Mesenchymal stem cell (in vitro differentiated cells and primary cell): ENCODE measurements around the gene USP11.

Experiments
- DNase-seq: peaks from one replicate; pipeline ENCODE4 v3.0.0-alpha.2; 2013
- H2AFZ ChIP-seq: one replicate; pipeline ENCODE4 v1.6.1; 2013; ENCODE audit warnings: low read depth, mild to moderate bottlenecking, control low read depth, inconsistent platforms, low read length, moderate library complexity
- H2AK5ac ChIP-seq: 2 replicates; pipeline ENCODE4 v1.6.1; 2013; ENCODE audit warnings: low read length, moderate library complexity, mild to moderate bottlenecking, inconsistent platforms; ENCODE audit not compliant: severe bottlenecking
- H2BK120ac ChIP-seq: one replicate; pipeline ENCODE4 v1.6.1; 2013; ENCODE audit warnings: low read depth, mild to moderate bottlenecking, inconsistent platforms, low read length, moderate library complexity
- H2BK12ac ChIP-seq, 2 experiments: one replicate each; pipeline ENCODE4 v1.6.1; 2013; ENCODE audit warnings: inconsistent platforms in 2 of 2, low read length in 2 of 2, mild to moderate bottlenecking in 2 of 2, moderate library complexity in 2 of 2, control low read depth in 1 of 2
- H2BK15ac ChIP-seq: one replicate; pipeline ENCODE4 v1.6.1; 2013; ENCODE audit warnings: mild to moderate bottlenecking, low read depth, inconsistent platforms; ENCODE audit not compliant: poor library complexity, severe bottlenecking
- H2BK5ac ChIP-seq: 2 replicates; pipeline ENCODE4 v1.6.1; 2013; ENCODE audit warnings: low read depth, mild to moderate bottlenecking, low read length, control low read depth, inconsistent platforms; ENCODE audit not compliant: poor library complexity, severe bottlenecking
- H3K14ac ChIP-seq, 2 experiments: one replicate each; pipeline ENCODE4 v1.6.1; 2013; ENCODE audit warnings: inconsistent platforms in 2 of 2, low read length in 2 of 2, control low read depth in 1 of 2, mild to moderate bottlenecking in 1 of 2, moderate library complexity in 1 of 2
- H3K18ac ChIP-seq, 2 experiments: one replicate each; pipeline ENCODE4 v1.6.1; 2013; ENCODE audit warnings: inconsistent platforms in 2 of 2, low read length in 2 of 2, control low read depth in 1 of 2, low read depth in 1 of 2, mild to moderate bottlenecking in 1 of 2
- H3K23ac ChIP-seq, 2 experiments: one replicate each; pipeline ENCODE4 v1.6.1; 2013; ENCODE audit warnings: inconsistent platforms in 2 of 2, low read length in 2 of 2, mild to moderate bottlenecking in 2 of 2, moderate library complexity in 2 of 2, control low read depth in 1 of 2
- H3K27ac ChIP-seq: 2 replicates; pipeline ENCODE4 v1.5.1; 2013; ENCODE audit warnings: mild to moderate bottlenecking, moderate library complexity, low read length, control low read depth, inconsistent platforms; ENCODE audit not compliant: poor library complexity, severe bottlenecking
- H3K27me3 ChIP-seq, 2 experiments: 2 replicates each; pipeline versions ENCODE4 v1.6.1 to v1.7.0; 2013; ENCODE audit warnings: low read length in 2 of 2, mild to moderate bottlenecking in 2 of 2, moderate library complexity in 2 of 2, control low read depth in 1 of 2, inconsistent platforms in 1 of 2; ENCODE audit not compliant: control insufficient read depth in 1 of 2, insufficient read depth in 1 of 2
- H3K36me3 ChIP-seq, 2 experiments: 2 replicates each; pipeline versions ENCODE4 v1.6.1 to v1.7.0; 2013; ENCODE audit warnings: low read length in 2 of 2, control low read depth in 1 of 2, inconsistent platforms in 1 of 2, low read depth in 1 of 2, mild to moderate bottlenecking in 1 of 2; ENCODE audit not compliant: insufficient read depth in 2 of 2, control insufficient read depth in 1 of 2
- H3K4ac ChIP-seq, 2 experiments: one replicate each; pipeline ENCODE4 v1.6.1; 2013; ENCODE audit warnings: inconsistent platforms in 2 of 2, low read length in 2 of 2, mild to moderate bottlenecking in 2 of 2, moderate library complexity in 2 of 2, control low read depth in 1 of 2, low read depth in 1 of 2
- H3K4me1 ChIP-seq: 2 replicates; pipeline ENCODE4 v1.6.1; 2013; ENCODE audit warnings: low read depth, low read length, control low read depth; ENCODE audit not compliant: control insufficient read depth, insufficient read depth
- H3K4me2 ChIP-seq: 2 replicates; pipeline ENCODE4 v1.6.1; 2013; ENCODE audit warnings: low read length, mild to moderate bottlenecking, inconsistent platforms; ENCODE audit not compliant: poor library complexity, severe bottlenecking
- H3K4me3 ChIP-seq, 2 experiments: 2 replicates each; pipeline versions ENCODE4 v1.5.1 to v1.7.0; 2013; ENCODE audit warnings: low read length in 2 of 2, mild to moderate bottlenecking in 2 of 2, control low read depth in 1 of 2, low read depth in 1 of 2; ENCODE audit not compliant: insufficient read depth in 1 of 2
- H3K79me1 ChIP-seq: replicated peaks from 2 replicates; pipeline ENCODE4 v1.6.1; 2013; ENCODE audit warnings: mild to moderate bottlenecking, control low read depth, low read length, inconsistent platforms; ENCODE audit not compliant: poor library complexity, severe bottlenecking
- H3K9ac ChIP-seq: 2 replicates; pipeline ENCODE4 v1.7.0; 2013; ENCODE audit warnings: mild to moderate bottlenecking, low read length, moderate library complexity
- H3K9me3 ChIP-seq: 2 replicates; pipeline ENCODE4 v1.7.0; 2013; ENCODE audit warnings: mild to moderate bottlenecking, low read length; ENCODE audit not compliant: control insufficient read depth
- H4K8ac ChIP-seq: one replicate; pipeline ENCODE4 v1.6.1; 2013; ENCODE audit warnings: inconsistent platforms, mild to moderate bottlenecking, low read length, moderate library complexity
- H4K91ac ChIP-seq: one replicate; pipeline ENCODE4 v1.6.1; 2013; ENCODE audit warnings: mild to moderate bottlenecking, low read length, inconsistent platforms
- WGBS: methylation state at CpG from one replicate; pipeline ENCODE4 v1.1.7; 2013; ENCODE audit warnings: mixed read lengths; 5-methylcytosine and 5-hydroxymethylcytosine counted together

The USP11 gene

GRCh38 chrX:47204970-47205369, 27.8 kb upstream of the USP11 start:
- Histone ChIP-seq H2BK15ac (no peak overlapping the region), H2BK12ac (no peak overlapping the region), H3K14ac (no peak overlapping the region), H4K91ac (no peak overlapping the region), H3K4ac (no peak overlapping the region), H2AFZ (no peak overlapping the region), H3K9me3 (no peaks in the 10 kb centered on the region), H3K18ac (no peak overlapping the region), H3K9ac (no peak overlapping the region), H2BK5ac (no peak overlapping the region), H3K4me1 (peaks cover 5% of the 10 kb centered on the region), H3K23ac (no peak overlapping the region), H3K4me3 (no peak overlapping the region), H2AK5ac (no peak overlapping the region), H3K27me3 (no peaks in the 10 kb centered on the region), H3K36me3 (peaks cover 81 to 98% of the 10 kb centered on the region in 2 experiments), H3K4me2 (no peak overlapping the region), H4K8ac (no peak overlapping the region), H2BK120ac (no peak overlapping the region), H3K27ac (no peak overlapping the region), H3K79me1 (peaks cover 12% of the 10 kb centered on the region)
- DNase-seq: no peak
- WGBS: 94% methylated on average over 4 of the region's 5 CpGs

DNA sequence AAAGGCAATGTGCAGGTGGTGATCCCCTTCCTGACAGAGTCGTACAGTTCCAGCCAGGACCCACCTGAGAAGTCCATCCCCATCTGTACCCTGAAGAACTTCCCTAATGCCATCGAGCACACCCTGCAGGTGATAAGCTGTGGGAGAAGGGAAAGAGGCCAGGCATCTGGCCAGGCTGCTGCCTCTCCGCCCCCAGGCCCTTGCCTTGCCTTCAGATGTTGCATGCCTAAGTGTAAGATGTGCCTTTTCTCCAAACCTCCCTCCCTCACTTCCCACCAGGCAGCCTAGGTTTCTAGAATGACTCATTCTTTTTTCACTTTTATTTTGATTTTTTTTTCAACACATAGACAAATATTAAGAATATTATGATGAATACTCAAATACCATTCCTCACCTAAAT, 26.5 kb upstream of the USP11 start:
- no peak overlapping the region for H2BK120ac ChIP-seq
- no peak overlapping the region for H2AFZ ChIP-seq
- H4K91ac ChIP-seq: no peak overlapping the region
- H3K4me1 ChIP-seq: peaks cover 3% of the 10 kb centered on the region
- no peak overlapping the region for H3K23ac ChIP-seq
- no peak overlapping the region for H3K18ac ChIP-seq
- no peak overlapping the region for H3K4me3 ChIP-seq
- H2BK12ac ChIP-seq: no peak overlapping the region
- 100% methylated on average over 2 of the region's 3 CpGs for WGBS
- no peak overlapping the region for H3K27ac ChIP-seq
- H3K14ac ChIP-seq: no peak overlapping the region
- no peak overlapping the region for H3K4me2 ChIP-seq
- H3K27me3 ChIP-seq: no peaks in the 10 kb centered on the region
- no peak overlapping the region for H3K9ac ChIP-seq
- no peak overlapping the region for H2AK5ac ChIP-seq
- H2BK15ac ChIP-seq: no peak overlapping the region
- no peak overlapping the region for H3K4ac ChIP-seq
- H3K9me3 ChIP-seq: no peaks in the 10 kb centered on the region
- H3K36me3 ChIP-seq: peaks cover 79 to 98% of the 10 kb centered on the region in 2 experiments
- H2BK5ac ChIP-seq: no peak overlapping the region
- H4K8ac ChIP-seq: no peak overlapping the region
- DNase-seq: no peak
- peaks cover 7% of the 10 kb centered on the region for H3K79me1 ChIP-seq

DNA sequence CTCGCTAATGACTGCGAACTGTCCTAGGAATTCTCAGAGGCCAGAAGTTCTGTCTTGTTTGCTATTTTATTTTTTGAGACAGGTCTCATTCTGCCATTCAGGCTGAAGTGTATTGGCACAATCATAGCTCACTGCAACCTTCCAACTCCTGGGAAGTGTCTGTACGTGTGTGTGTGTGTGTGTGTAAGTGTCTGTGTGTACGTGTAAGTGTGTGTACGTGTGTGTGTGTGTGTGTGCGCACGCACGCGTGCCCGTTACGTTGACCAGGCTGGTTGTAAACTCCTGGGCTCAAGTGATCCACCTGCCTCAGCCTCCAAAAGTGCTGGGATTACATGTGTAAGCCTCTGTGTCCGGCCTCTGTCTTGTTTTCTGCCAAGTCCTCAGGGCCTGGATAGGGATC, 24.7 kb upstream of the USP11 start:
- DNase-seq: no peak

DNA sequence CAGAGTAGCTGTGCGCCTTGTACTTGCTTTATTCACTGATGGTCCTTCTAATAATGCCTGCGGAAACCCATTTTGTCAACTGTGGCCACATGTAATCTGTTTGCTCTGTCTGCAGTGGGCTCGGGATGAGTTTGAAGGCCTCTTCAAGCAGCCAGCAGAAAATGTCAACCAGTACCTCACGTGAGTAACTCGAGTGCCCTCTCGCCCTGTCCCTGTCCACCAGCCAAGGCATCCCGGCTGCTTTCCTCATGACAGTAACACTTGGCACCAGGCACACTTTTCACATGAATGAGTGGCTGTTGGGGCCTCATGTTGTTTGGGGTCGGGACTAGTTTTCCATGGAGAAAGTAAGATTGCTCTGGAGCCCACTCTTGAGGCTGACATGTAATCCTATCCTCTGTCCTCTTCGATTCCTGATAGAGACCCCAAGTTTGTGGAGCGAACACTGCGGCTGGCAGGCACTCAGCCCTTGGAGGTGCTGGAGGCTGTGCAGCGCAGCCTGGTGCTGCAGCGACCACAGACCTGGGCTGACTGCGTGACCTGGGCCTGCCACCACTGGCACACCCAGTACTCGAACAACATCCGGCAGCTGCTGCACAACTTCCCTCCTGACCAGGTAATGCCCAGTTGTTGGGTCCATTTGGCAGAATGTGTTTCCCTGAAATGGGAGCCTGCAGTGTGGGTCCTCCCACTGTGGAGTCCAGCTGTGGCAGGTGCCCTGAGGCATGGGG, 23.1 kb upstream of the USP11 start:
- Histone ChIP-seq H3K4me2 (no peak overlapping the region), H3K9ac (no peak overlapping the region), H4K8ac (no peak overlapping the region), H2BK120ac (no peak overlapping the region), H2AK5ac (no peak overlapping the region), H3K27me3 (no peaks in the 10 kb centered on the region), H3K18ac (no peak overlapping the region), H2BK12ac (no peak overlapping the region), H3K27ac (no peak overlapping the region), H2BK15ac (no peak overlapping the region), H3K4me3 (no peak overlapping the region), H3K4me1 (peaks cover 4% of the 10 kb centered on the region), H3K36me3 (peaks cover 70 to 97% of the 10 kb centered on the region in 2 experiments), H3K23ac (no peak overlapping the region), H3K79me1 (peaks cover 6% of the 10 kb centered on the region), H3K9me3 (no peaks in the 10 kb centered on the region), H4K91ac (no peak overlapping the region), H3K4ac (no peak overlapping the region), H2BK5ac (no peak overlapping the region), H3K14ac (no peak overlapping the region), H2AFZ (no peak overlapping the region)
- 97% methylated on average over 14 of the region's 16 CpGs for WGBS
- no peak for DNase-seq

More for the DNA sequence above, 24.7 kb upstream of the USP11 start:
- H3K23ac ChIP-seq: no peak overlapping the region
- no peak overlapping the region for H3K18ac ChIP-seq
- H2BK12ac ChIP-seq: no peak overlapping the region
- H3K36me3 ChIP-seq: peaks cover 74 to 98% of the 10 kb centered on the region in 2 experiments
- no peaks in the 10 kb centered on the region for H3K9me3 ChIP-seq
- peaks cover 6% of the 10 kb centered on the region for H3K79me1 ChIP-seq
- no peaks in the 10 kb centered on the region for H3K27me3 ChIP-seq
- H4K8ac ChIP-seq: no peak overlapping the region
- H3K4me3 ChIP-seq: no peak overlapping the region
- peaks cover 3% of the 10 kb centered on the region for H3K4me1 ChIP-seq
- no peak overlapping the region for H3K4me2 ChIP-seq
- H2BK15ac ChIP-seq: no peak overlapping the region
- H3K9ac ChIP-seq: no peak overlapping the region
- H2BK120ac ChIP-seq: no peak overlapping the region
- H2AFZ ChIP-seq: no peak overlapping the region
- H3K27ac ChIP-seq: no peak overlapping the region
- WGBS: 94% methylated on average over 11 of the region's 12 CpGs
- H2AK5ac ChIP-seq: no peak overlapping the region
- no peak overlapping the region for H2BK5ac ChIP-seq
- no peak overlapping the region for H3K4ac ChIP-seq
- no peak overlapping the region for H3K14ac ChIP-seq
- H4K91ac ChIP-seq: no peak overlapping the region
